Tibial nerve (tissue), 4 donors: ENCODE results near the gene ADCY4.

Experiments used
- CTCF ChIP-seq, 5 experiments: fragments of 200-600 bp in 3 of 5; fragments of 450-650 bp in 2 of 5; sonication (generic) in 3 of 5; IDR thresholded peaks; one replicate each; pipeline ENCODE4 v1.5.1; 2016 to 2019; ENCODE audit warnings: antibody characterized with exemption in 5 of 5, mild to moderate bottlenecking in 3 of 5, moderate library complexity in 2 of 5
- EP300 ChIP-seq, 2 donors: sonication (generic); formaldehyde crosslinking; IDR thresholded peaks; one replicate each; pipeline ENCODE4 v1.6.1; 2017; ENCODE audit warnings: antibody characterized with exemption in 2 of 2, mild to moderate bottlenecking in 1 of 2

GRCh38 chr14:24325041-24325530, 9.8 kb downstream of the ADCY4 start:
- TF ChIP-seq CTCF (IDR thresholded peaks at IDR 0.05): no peak
- TF ChIP-seq EP300 (IDR thresholded peaks at IDR 0.05): no peak
